ENCODE results near the gene ANXA2. TPM values are rescaled to one million over a fixed set of nuclear protein-coding genes. Genes with fewer than 3 reads are reported as not detected.

The ANXA2 gene
- total and polyA plus RNA-seq, 2 donors from 2014 or later: 383 to 867 TPM

- Histone ChIP-seq H3K9me3 (ENCODE audit: control insufficient read depth in 2 of 3, insufficient read depth in 1 of 3, low read length in 3 of 3) (no peaks in the 10 kb centered on the region), H3K9ac (ENCODE audit: low read length in 3 of 3) (no peak overlapping the region), H3K4me1 (ENCODE audit: control insufficient read depth in 2 of 3, insufficient read depth in 2 of 3, low read depth in 1 of 3, low read length in 3 of 3) (peaks cover 0 to 6% (median 3%) of the 10 kb centered on the region in 3 donors), H3K27me3 (ENCODE audit: control insufficient read depth, insufficient read depth, low read length) (no peaks in the 10 kb centered on the region), H3K4me3 (ENCODE audit: low read length in 3 of 3) (no peak overlapping the region), H3K27ac (ENCODE audit: low read depth in 2 of 2, low read length in 2 of 2) (no peak overlapping the region), H3K36me3 (ENCODE audit: control insufficient read depth in 2 of 3, insufficient read depth in 3 of 3, low read length in 3 of 3) (peaks cover 0 to 13% (median 5%) of the 10 kb centered on the region in 3 donors)
- DNase-seq (no peak), FAIRE-seq (no peak)
- intact Hi-C loops (cut with DNase I): loop anchor here (10.0 kb wide), 1 partner anchor 76 kb away; no protein-coding TSS in a partner anchor
- TF ChIP-seq CTCF (IDR thresholded peaks at IDR 0.05; ENCODE audit: borderline replicate concordance, extremely low read depth, insufficient read depth): no peak
Observed at GRCh38 chr15:60358935-60359682, 38.7 kb downstream of the ANXA2 start.

DNA sequence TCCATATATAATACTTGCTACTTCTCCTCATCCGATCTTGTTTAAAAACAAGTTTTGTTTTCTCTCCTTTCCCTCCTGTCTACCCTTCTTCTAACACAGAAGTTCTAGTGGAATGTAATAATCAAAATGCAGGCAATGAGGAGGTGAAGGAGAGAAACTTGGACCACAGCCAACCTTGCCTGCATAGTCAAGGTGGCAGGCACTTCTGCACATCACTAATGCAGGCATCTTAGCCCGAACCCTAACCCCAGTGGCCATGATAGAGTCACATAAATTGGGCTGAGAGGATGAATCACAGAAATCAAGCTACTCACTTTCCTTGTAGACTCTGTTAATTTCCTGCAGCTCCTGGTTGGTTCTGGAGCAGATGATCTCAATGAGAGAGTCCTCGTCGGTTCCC is 41.0 kb downstream of the ANXA2 start:
- DNase-seq (no peak), FAIRE-seq (no peak)
- intact Hi-C loops (cut with DNase I): loop anchor here (10.0 kb wide), 1 partner anchor 78 kb away; no protein-coding TSS in a partner anchor
- TF ChIP-seq CTCF (IDR thresholded peaks at IDR 0.05; ENCODE audit: borderline replicate concordance, extremely low read depth, insufficient read depth): no peak
- peaks cover 0 to under 1% (median 0%) of the 10 kb centered on the region in 3 donors for H3K4me1 ChIP-seq (ENCODE audit: control insufficient read depth in 2 of 3, insufficient read depth in 2 of 3, low read depth in 1 of 3, low read length in 3 of 3)
- H3K36me3 ChIP-seq (ENCODE audit: control insufficient read depth in 2 of 3, insufficient read depth in 3 of 3, low read length in 3 of 3): peaks cover 9 to 19% (median 14%) of the 10 kb centered on the region in 3 donors
- no peak overlapping the region for H3K27ac ChIP-seq (ENCODE audit: low read depth in 2 of 2, low read length in 2 of 2)
- H3K9ac ChIP-seq (ENCODE audit: low read length in 3 of 3): no peak overlapping the region
- H3K9me3 ChIP-seq (ENCODE audit: control insufficient read depth in 2 of 3, insufficient read depth in 1 of 3, low read length in 3 of 3): peaks cover 0 to 1% (median 0%) of the 10 kb centered on the region in 3 donors
- no peaks in the 10 kb centered on the region for H3K27me3 ChIP-seq (ENCODE audit: control insufficient read depth, insufficient read depth, low read length)
- no peak overlapping the region for H3K4me3 ChIP-seq (ENCODE audit: low read length in 3 of 3)

DNA sequence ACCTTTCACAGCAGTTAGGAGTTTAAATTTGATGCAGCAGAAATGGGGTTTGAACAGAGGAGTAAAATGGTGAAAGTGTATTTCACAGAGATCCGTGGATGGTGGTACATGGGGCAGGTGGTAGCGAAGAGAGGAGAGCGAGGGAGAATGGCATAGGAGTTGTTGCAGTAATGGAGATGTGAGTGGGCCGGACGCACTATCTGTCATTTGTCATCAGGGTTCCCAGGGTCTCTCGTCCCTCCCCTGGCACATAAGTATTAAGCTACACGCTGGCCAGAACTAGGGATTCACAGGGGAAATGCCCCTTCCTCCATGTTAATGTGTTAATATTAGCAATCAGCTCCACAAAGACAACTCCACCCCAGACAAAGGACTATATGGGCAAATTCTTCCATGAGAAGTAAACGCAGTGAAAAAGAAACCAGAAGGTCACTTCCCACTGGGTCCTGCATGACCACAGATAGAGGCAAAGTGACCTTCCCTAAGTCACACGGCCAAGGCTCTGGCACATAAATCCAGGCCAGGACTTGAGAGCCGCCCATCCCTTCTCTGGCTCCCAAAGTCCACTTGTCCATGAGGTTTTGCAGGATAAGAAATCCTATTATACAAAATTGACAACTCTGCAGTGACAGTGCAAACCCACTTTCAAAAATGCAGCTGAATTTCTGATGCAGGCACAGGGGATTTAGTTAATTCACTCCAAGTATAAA is 42.5 kb downstream of the ANXA2 start:
- Histone ChIP-seq H3K4me3 (ENCODE audit: low read length in 3 of 3) (no peak overlapping the region), H3K27me3 (ENCODE audit: control insufficient read depth, insufficient read depth, low read length) (no peaks in the 10 kb centered on the region), H3K36me3 (ENCODE audit: control insufficient read depth in 2 of 3, insufficient read depth in 3 of 3, low read length in 3 of 3) (peaks cover 20 to 25% (median 24%) of the 10 kb centered on the region in 3 donors), H3K9ac (ENCODE audit: low read length in 3 of 3) (no peak overlapping the region), H3K4me1 (ENCODE audit: control insufficient read depth in 2 of 3, insufficient read depth in 2 of 3, low read depth in 1 of 3, low read length in 3 of 3) (no peaks in the 10 kb centered on the region), H3K9me3 (ENCODE audit: control insufficient read depth in 2 of 3, insufficient read depth in 1 of 3, low read length in 3 of 3) (peaks cover 0 to 1% (median 0%) of the 10 kb centered on the region in 3 donors), H3K27ac (ENCODE audit: low read depth in 2 of 2, low read length in 2 of 2) (no peak overlapping the region)
- FAIRE-seq (no peak), DNase-seq (no peak)
- intact Hi-C loops (cut with DNase I): loop anchor here (10.0 kb wide), 1 partner anchor 79 kb away; no protein-coding TSS in a partner anchor
- TF ChIP-seq CTCF (IDR thresholded peaks at IDR 0.05; ENCODE audit: borderline replicate concordance, extremely low read depth, insufficient read depth): no peak
